ENCODE results near the gene AGAP1.

Gene AGAP1

GRCh38 chr2:235958221-235958930 lies 464.5 kb downstream of the AGAP1 start:
- no peak for DNase-seq

GRCh38 chr2:235958931-235959410 lies 465.1 kb downstream of the AGAP1 start:
- no peak for DNase-seq

- no peak for DNase-seq
Measured at GRCh38 chr2:235960011-235960715, 466.3 kb downstream of the AGAP1 start.

GRCh38 chr2:235960716-235961640 lies 467.1 kb downstream of the AGAP1 start:
- no peak for DNase-seq

- DNase-seq = no peak
Measured at GRCh38 chr2:235961711-235962110, 467.9 kb downstream of the AGAP1 start.

GRCh38 chr2:235963853-235964577 lies 470.2 kb downstream of the AGAP1 start:
- no peak for DNase-seq

GRCh38 chr2:235964787-235965390 lies 471.0 kb downstream of the AGAP1 start:
- no peak for DNase-seq

GRCh38 chr2:235966396-235966795 lies 472.6 kb downstream of the AGAP1 start:
- no peak for DNase-seq

- DNase-seq = no peak
Measured at GRCh38 chr2:235966932-235967757, 473.3 kb downstream of the AGAP1 start.

GRCh38 chr2:235968155-235968554 lies 474.3 kb downstream of the AGAP1 start:
- DNase-seq = no peak

- DNase-seq = no peak
Measured at GRCh38 chr2:235968616-235969324, 474.9 kb downstream of the AGAP1 start.

GRCh38 chr2:235970204-235971040 lies 476.6 kb downstream of the AGAP1 start:
- DNase-seq = no peak

- DNase-seq = no peak
Measured at GRCh38 chr2:235976516-235976915, 482.7 kb downstream of the AGAP1 start.

- no peak for DNase-seq
Measured at GRCh38 chr2:235976956-235977355, 483.1 kb downstream of the AGAP1 start.

- no peak for DNase-seq
Measured at GRCh38 chr2:235977445-235977844, 483.6 kb downstream of the AGAP1 start.

GRCh38 chr2:235978022-235978421 lies 484.2 kb downstream of the AGAP1 start:
- DNase-seq = no peak

- DNase-seq = no peak
Measured at GRCh38 chr2:235979037-235979436, 485.2 kb downstream of the AGAP1 start.

GRCh38 chr2:235979753-235980435 lies 486.1 kb downstream of the AGAP1 start:
- no peak for DNase-seq

- no peak for DNase-seq
Measured at GRCh38 chr2:235981631-235982030, 487.8 kb downstream of the AGAP1 start.
